CD4-positive, alpha-beta T cell (primary cell): ENCODE measurements around the gene NARS2. TPM values are rescaled to one million over a fixed set of nuclear protein-coding genes. Genes with fewer than 3 reads are reported as not detected.

ENCODE experiments used
- ATAC-seq: fragments of 200-7000 bp; cut with Tn5 transposase; one replicate; pipeline ENCODE4 v1.10.0; 2022; ENCODE audit warnings: mild to moderate bottlenecking; ENCODE audit not compliant: poor library complexity
- CTCF ChIA-PET: fragments of 350-600 bp; sonication (Branson Sonifier 250); formaldehyde crosslinking; loops from one replicate; lab custom pipeline; 2021; ENCODE audit warnings: antibody characterized with exemption, inconsistent platforms; lab: Charles Lee
- POLR2A ChIA-PET: fragments of 350-600 bp; sonication (Branson Sonifier 250); formaldehyde crosslinking; loops from one replicate; lab custom pipeline; 2021; ENCODE audit warnings: antibody characterized with exemption, inconsistent platforms; lab: Charles Lee
- DNase-seq, 14 experiments: peaks; one replicate each; pipeline ENCODE4 v3.0.0-alpha.2; 2013 to 2020; ENCODE audit warnings: mixed read lengths in 2 of 14
- H3K27ac ChIP-seq, 2 donors: one replicate each; pipeline versions ENCODE4 v1.5.1 to v1.7.0; 2013; ENCODE audit warnings: low read length in 2 of 2, low read depth in 1 of 2, mild to moderate bottlenecking in 1 of 2
- H3K27me3 ChIP-seq, 2 experiments: 1 replicate in 1 of 2; 2 replicates in 1 of 2; pipeline versions ENCODE4 v1.6.1 to v1.7.0; 2013; ENCODE audit warnings: low read length in 2 of 2, control low read depth in 1 of 2, mild to moderate bottlenecking in 1 of 2, moderate library complexity in 1 of 2; ENCODE audit not compliant: insufficient read depth in 2 of 2, control insufficient read depth in 1 of 2
- H3K36me3 ChIP-seq: one replicate; pipeline ENCODE4 v1.6.1; 2013; ENCODE audit warnings: low read length, control low read depth; ENCODE audit not compliant: insufficient read depth
- H3K4me1 ChIP-seq: one replicate; pipeline ENCODE4 v1.6.1; 2013; ENCODE audit warnings: low read length, control low read depth; ENCODE audit not compliant: insufficient read depth
- H3K4me3 ChIP-seq: one replicate; pipeline ENCODE4 v1.5.1; 2013; ENCODE audit warnings: mild to moderate bottlenecking, low read length, moderate library complexity
- H3K9me3 ChIP-seq, 2 experiments: 1 replicate in 1 of 2; 2 replicates in 1 of 2; pipeline versions ENCODE4 v1.6.1 to v1.7.0; 2013; ENCODE audit warnings: low read length in 2 of 2, mild to moderate bottlenecking in 2 of 2, control low read depth in 1 of 2, moderate library complexity in 1 of 2; ENCODE audit not compliant: control insufficient read depth in 1 of 2, insufficient read depth in 1 of 2
- H3K27ac Mint-ChIP-seq: one replicate; pipeline ENCODE4 v1.8.0; 2020; ENCODE audit warnings: mixed read lengths
- H3K27me3 Mint-ChIP-seq: one replicate; pipeline ENCODE4 v1.8.0; 2021; ENCODE audit warnings: mixed read lengths
- H3K36me3 Mint-ChIP-seq: one replicate; pipeline ENCODE4 v1.8.0; 2021; ENCODE audit warnings: low read depth, mixed read lengths
- H3K4me1 Mint-ChIP-seq: one replicate; pipeline ENCODE4 v1.8.0; 2021; ENCODE audit warnings: low read depth, mixed read lengths
- H3K4me3 Mint-ChIP-seq: one replicate; pipeline ENCODE4 v1.8.0; 2020; ENCODE audit warnings: mild to moderate bottlenecking, mixed read lengths
- H3K9me3 Mint-ChIP-seq: one replicate; pipeline ENCODE4 v1.8.0; 2020; ENCODE audit warnings: mixed read lengths
- CTCF ChIP-seq: fragments of 200-600 bp; IDR thresholded peaks from one replicate; pipeline ENCODE4 v1.8.0; 2022; ENCODE audit warnings: antibody characterized with exemption, mild to moderate bottlenecking
- intact Hi-C, 2 experiments: fragments of 100-400 bp; cut with DNase I in 1 of 2; cut with micrococcal nuclease in 1 of 2; formaldehyde crosslinking; loops; one replicate each; pipeline versions ENCODE4 v1.15.1 to v1.9.0; 2023 to 2025; cut with DNase I, micrococcal nuclease
- total RNA-seq, 174 experiments: library from RNA in 2 of 174; stranded (reverse) in 2 of 174; gene quantifications; one replicate each; pipeline ENCODE4 v1.2.3 and lab custom pipeline; 2021 to 2026

Gene NARS2
- total RNA-seq, 2 experiments from 2014 or later: 8.7 to 9.3 TPM

DNA sequence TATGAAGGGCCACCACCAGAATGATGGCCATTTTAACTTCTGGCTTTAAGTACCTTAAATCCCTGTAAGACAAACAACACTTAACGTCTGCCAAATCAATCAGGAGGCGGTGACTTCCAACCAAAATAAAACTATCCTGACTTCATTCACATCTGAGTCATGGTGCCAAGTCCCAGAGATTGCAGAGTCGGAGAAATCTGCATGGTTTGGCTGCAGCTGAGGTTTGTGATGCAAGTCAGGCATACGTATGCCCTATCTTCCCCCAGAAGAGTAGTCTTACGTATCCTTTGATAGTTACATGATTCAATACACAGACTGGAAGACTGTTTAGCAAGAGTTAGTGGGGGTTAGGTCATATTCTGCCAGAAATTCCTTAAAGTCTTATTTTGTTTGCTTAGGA, 155.3 kb downstream of the NARS2 start:
- peak overlapping the region; percentile 78 for H3K27ac Mint-ChIP-seq
- H3K4me1 ChIP-seq: peaks cover 33% of the 10 kb centered on the region
- H3K27ac ChIP-seq: no peak overlapping the region
- no peak overlapping the region for H3K4me3 ChIP-seq
- POLR2A ChIA-PET: interaction anchor here (1.5 to 3.4 kb wide), 3 partner anchors 8 to 155 kb away, joined by 3 to 19 read pairs (median 3); partner anchors contain the start of gene NARS2
- peaks cover 8% of the 10 kb centered on the region for H3K36me3 Mint-ChIP-seq
- CTCF ChIA-PET: interaction anchor here (1.4 to 3.1 kb wide), 2 partner anchors 10 to 145 kb away, joined by 4 to 15 read pairs; no protein-coding TSS in a partner anchor
- no peaks in the 10 kb centered on the region for H3K9me3 ChIP-seq
- ATAC-seq (no peak), DNase-seq (peak in 2 of 14 experiments; percentile 61 to 69)
- H3K36me3 ChIP-seq: no peaks in the 10 kb centered on the region
- no peak for TF ChIP-seq CTCF
- peaks cover 35% of the 10 kb centered on the region for H3K27me3 Mint-ChIP-seq
- H3K27me3 ChIP-seq: peaks cover 0 to 5% of the 10 kb centered on the region in 2 experiments
- peak overlapping the region; percentile 89 for H3K4me3 Mint-ChIP-seq
- intact Hi-C loops: loop anchor here (2.0 to 5.0 kb wide), 5 partner anchors 232 to 602 kb away; partner anchors contain the start of genes ALG8 (in 2 of the 2), KCTD21 (in 2 of the 2) and USP35 (in 2 of the 2)
- H3K4me1 Mint-ChIP-seq: peaks cover 22% of the 10 kb centered on the region
- no peaks in the 10 kb centered on the region for H3K9me3 Mint-ChIP-seq

- H3K4me1 Mint-ChIP-seq: peaks cover 22% of the 10 kb centered on the region
- ChIA-PET POLR2A (interaction anchor here (1.0 to 3.4 kb wide), 8 partner anchors 9 to 424 kb away, joined by 3 to 19 read pairs (median 5); partner anchors contain the start of genes ALG8, INTS4 and NARS2), CTCF (interaction anchor here (1.2 to 3.1 kb wide), 5 partner anchors 10 to 372 kb away, joined by 3 to 15 read pairs (median 5); partner anchors contain the start of gene ALG8)
- peak overlapping the region; percentile 89 for H3K4me3 Mint-ChIP-seq
- no peaks in the 10 kb centered on the region for H3K9me3 ChIP-seq
- H3K4me1 ChIP-seq: peaks cover 33% of the 10 kb centered on the region
- TF ChIP-seq CTCF: no peak
- intact Hi-C loops: loop anchor here (2.0 to 5.0 kb wide), 5 partner anchors 231 to 601 kb away; partner anchors contain the start of genes ALG8 (in 2 of the 2), KCTD21 (in 2 of the 2) and USP35 (in 2 of the 2)
- H3K9me3 Mint-ChIP-seq: no peaks in the 10 kb centered on the region
- DNase-seq: no peak
- peaks cover 8% of the 10 kb centered on the region for H3K36me3 Mint-ChIP-seq
- H3K27me3 ChIP-seq: peaks cover 0 to 5% of the 10 kb centered on the region in 2 experiments
- no peak for ATAC-seq
- H3K36me3 ChIP-seq: no peaks in the 10 kb centered on the region
- peak overlapping the region; percentile 78 for H3K27ac Mint-ChIP-seq
- peaks cover 35% of the 10 kb centered on the region for H3K27me3 Mint-ChIP-seq
- no peak overlapping the region for H3K27ac ChIP-seq
- H3K4me3 ChIP-seq: peak overlapping the region; percentile 66
These were observed 156.0 kb downstream of the NARS2 start for GRCh38 chr11:78418584-78419211.

DNA sequence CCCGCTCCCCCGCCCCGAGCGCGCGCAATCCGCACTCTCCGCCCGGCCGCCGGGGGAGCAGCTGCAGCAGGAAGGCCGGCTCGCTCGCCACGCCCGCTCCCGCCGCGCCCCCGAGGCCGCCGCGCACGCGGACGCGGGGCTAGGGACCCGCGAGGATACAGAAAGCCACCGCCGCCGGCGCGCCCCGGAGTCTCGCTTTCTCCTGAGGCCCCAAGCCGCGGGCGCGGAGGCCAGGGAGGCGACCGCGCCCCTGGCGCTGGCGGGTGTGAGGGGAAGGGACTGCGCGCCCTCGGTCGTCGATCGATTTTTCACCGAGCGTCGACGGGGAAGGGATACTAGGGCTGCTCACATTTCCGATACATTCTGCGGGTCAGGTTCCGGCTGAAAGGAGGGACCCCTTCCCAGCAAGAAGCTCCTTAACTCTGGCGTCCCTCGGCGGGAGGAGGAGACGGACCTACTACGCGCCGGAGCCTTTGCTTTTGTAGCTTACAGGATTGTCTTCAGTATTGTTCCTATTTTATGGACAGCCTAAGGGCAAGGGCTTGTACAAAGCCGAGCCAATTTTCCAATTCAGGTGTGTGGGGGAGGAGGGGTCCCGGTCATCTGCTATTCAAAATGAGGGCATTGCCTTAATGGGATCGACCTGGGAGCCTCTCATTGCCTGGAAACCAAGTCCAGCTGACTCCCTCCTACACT, 156.6 kb downstream of the NARS2 start:
- H3K36me3 ChIP-seq: no peaks in the 10 kb centered on the region
- intact Hi-C loops: loop anchor here (2.0 to 5.0 kb wide), 6 partner anchors 147 to 601 kb away; partner anchors contain the start of genes ALG8 (in 2 of the 2), KCTD21 (in 2 of the 2) and USP35 (in 2 of the 2)
- H3K27ac ChIP-seq: no peak overlapping the region
- peak; percentile 63 for ATAC-seq
- H3K27me3 ChIP-seq: peaks cover 0 to 5% of the 10 kb centered on the region in 2 experiments
- ChIA-PET CTCF (interaction anchor here (0.8 to 3.1 kb wide), 8 partner anchors 11 to 423 kb away, joined by 3 to 15 read pairs (median 4); partner anchors contain the start of genes ALG8, INTS4 and KCTD21), POLR2A (interaction anchor here (0.7 to 3.4 kb wide), 11 partner anchors 9 to 424 kb away, joined by 3 to 19 read pairs (median 5); partner anchors contain the start of genes ALG8, INTS4, KCTD21 and NARS2)
- Mint-ChIP-seq H3K36me3 (peaks cover 8% of the 10 kb centered on the region), H3K27me3 (peaks cover 35% of the 10 kb centered on the region), H3K4me1 (peaks cover 22% of the 10 kb centered on the region), H3K27ac (peak overlapping the region; percentile 78), H3K4me3 (peak overlapping the region; percentile 89), H3K9me3 (no peaks in the 10 kb centered on the region)
- H3K4me3 ChIP-seq: peak overlapping the region; percentile 66
- no peaks in the 10 kb centered on the region for H3K9me3 ChIP-seq
- DNase-seq: peak; percentile 57 to 91 (median 72)
- peaks cover 33% of the 10 kb centered on the region for H3K4me1 ChIP-seq
- TF ChIP-seq CTCF: no peak
